Breast epithelium (tissue), 3 donors: ENCODE results near the gene TAL1.

ENCODE experiments used
- POLR2A ChIP-seq: fragments of 450-650 bp; IDR thresholded peaks from one replicate; pipeline ENCODE4 v1.6.1; 2016; ENCODE audit warnings: antibody characterized with exemption, mild to moderate bottlenecking, moderate library complexity
- POLR2AphosphoS5 ChIP-seq, 3 donors: sonication (generic); formaldehyde crosslinking; IDR thresholded peaks; one replicate each; pipeline ENCODE4 v1.6.1; 2017; ENCODE audit warnings: antibody characterized with exemption in 3 of 3
- TF ChIP-seq, protein P1 (sequence below), 3 donors: fragments of 450-650 bp; IDR thresholded peaks; one replicate each; pipeline ENCODE4 v1.5.1; 2016 to 2017; ENCODE audit warnings: antibody characterized with exemption in 3 of 3, mild to moderate bottlenecking in 3 of 3, moderate library complexity in 3 of 3

DNA sequence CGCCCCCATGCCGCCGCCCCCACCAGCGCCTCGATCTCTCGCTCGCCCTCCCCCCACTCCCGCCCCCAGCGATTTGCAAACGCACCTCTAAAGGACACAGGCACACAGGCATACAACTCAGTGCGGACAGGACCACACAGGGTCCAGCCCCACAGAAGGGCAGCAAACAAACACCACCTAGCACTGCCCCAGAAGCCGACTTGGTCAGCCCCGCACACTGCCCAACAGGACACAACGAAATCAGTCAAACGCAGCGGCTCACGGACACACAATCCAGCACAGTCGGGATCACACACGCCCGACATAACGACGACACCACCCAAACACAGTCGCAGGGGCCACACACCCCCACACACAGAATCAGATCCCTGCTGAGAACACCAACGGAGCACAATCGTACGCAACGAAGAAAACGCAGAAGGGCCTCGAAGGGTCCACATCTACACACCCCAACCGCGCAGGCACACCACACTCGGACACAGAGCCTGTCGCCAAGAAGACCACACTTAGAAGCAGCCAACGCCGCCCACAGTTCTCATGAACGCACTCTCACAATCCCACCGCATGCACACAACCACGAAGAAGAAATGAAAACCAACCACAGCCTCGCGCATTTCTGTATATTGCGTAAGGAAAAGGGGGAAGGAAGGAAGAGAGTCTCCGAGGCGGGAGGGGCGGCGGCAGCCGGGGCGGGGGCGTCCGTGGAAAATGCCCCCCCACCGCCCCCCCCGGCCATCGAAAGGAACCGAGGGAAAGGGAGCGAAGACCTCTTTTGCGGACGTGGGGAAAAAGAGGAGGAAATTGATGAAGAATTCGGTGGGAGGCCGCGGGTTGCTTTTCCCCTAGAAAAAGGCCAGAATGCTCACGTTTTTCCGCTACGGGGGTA lies 481 bp downstream of the TAL1 start:
- TF ChIP-seq, protein P1, sequence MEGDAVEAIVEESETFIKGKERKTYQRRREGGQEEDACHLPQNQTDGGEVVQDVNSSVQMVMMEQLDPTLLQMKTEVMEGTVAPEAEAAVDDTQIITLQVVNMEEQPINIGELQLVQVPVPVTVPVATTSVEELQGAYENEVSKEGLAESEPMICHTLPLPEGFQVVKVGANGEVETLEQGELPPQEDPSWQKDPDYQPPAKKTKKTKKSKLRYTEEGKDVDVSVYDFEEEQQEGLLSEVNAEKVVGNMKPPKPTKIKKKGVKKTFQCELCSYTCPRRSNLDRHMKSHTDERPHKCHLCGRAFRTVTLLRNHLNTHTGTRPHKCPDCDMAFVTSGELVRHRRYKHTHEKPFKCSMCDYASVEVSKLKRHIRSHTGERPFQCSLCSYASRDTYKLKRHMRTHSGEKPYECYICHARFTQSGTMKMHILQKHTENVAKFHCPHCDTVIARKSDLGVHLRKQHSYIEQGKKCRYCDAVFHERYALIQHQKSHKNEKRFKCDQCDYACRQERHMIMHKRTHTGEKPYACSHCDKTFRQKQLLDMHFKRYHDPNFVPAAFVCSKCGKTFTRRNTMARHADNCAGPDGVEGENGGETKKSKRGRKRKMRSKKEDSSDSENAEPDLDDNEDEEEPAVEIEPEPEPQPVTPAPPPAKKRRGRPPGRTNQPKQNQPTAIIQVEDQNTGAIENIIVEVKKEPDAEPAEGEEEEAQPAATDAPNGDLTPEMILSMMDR (IDR thresholded peaks at IDR 0.05): no peak
- TF ChIP-seq POLR2A (no peak), POLR2AphosphoS5 (IDR thresholded peaks at IDR 0.05) (peak; percentile 80 to 87 (median 85))
